Ishikawa (cell line): ENCODE results near the gene TFF3.

ENCODE experiments used
- CEBPB ChIP-seq: IDR thresholded peaks from 2 replicates; pipeline ENCODE4 v1.6.1; 2012
- CREB1 ChIP-seq: IDR thresholded peaks from 2 replicates; pipeline ENCODE4 v1.6.1; 2012; ENCODE audit warnings: low read depth
- EGR1 ChIP-seq: IDR thresholded peaks from 2 replicates; pipeline ENCODE4 v1.6.1; 2012
- EP300 ChIP-seq: IDR thresholded peaks from 2 replicates; pipeline ENCODE4 v1.6.1; 2012; ENCODE audit warnings: borderline replicate concordance
- FOXM1 ChIP-seq: IDR thresholded peaks from 2 replicates; pipeline ENCODE4 v1.6.1; 2012; ENCODE audit warnings: low read depth, borderline replicate concordance
- NFIC ChIP-seq: IDR thresholded peaks from 2 replicates; pipeline ENCODE4 v1.6.1; 2012
- RAD21 ChIP-seq: IDR thresholded peaks from 2 replicates; pipeline ENCODE4 v1.6.1; 2012; ENCODE audit warnings: low read depth
- TAF1 ChIP-seq: IDR thresholded peaks from 2 replicates; pipeline ENCODE4 v1.6.1; 2012; ENCODE audit warnings: low read depth, mild to moderate bottlenecking
- TCF12 ChIP-seq: IDR thresholded peaks from 2 replicates; pipeline ENCODE4 v1.6.1; 2012; ENCODE audit warnings: low read depth
- TEAD4 ChIP-seq: IDR thresholded peaks from 2 replicates; pipeline ENCODE4 v1.6.1; 2012
- YY1 ChIP-seq: IDR thresholded peaks from 2 replicates; pipeline ENCODE4 v1.6.1; 2012; ENCODE audit warnings: low read depth
- ZBTB7A ChIP-seq: IDR thresholded peaks from 2 replicates; pipeline ENCODE4 v1.6.1; 2012; ENCODE audit warnings: low read depth
- TF ChIP-seq, protein P1 (sequence below): IDR thresholded peaks from 2 replicates; pipeline ENCODE4 v1.6.1; 2012; ENCODE audit warnings: low read depth, mild to moderate bottlenecking
- TF ChIP-seq, protein P2 (sequence below): IDR thresholded peaks from 2 replicates; pipeline ENCODE4 v1.6.1; 2012
- TF ChIP-seq, protein P3 (sequence below): IDR thresholded peaks from 2 replicates; pipeline ENCODE4 v1.6.1; 2012

The TFF3 gene

DNA sequence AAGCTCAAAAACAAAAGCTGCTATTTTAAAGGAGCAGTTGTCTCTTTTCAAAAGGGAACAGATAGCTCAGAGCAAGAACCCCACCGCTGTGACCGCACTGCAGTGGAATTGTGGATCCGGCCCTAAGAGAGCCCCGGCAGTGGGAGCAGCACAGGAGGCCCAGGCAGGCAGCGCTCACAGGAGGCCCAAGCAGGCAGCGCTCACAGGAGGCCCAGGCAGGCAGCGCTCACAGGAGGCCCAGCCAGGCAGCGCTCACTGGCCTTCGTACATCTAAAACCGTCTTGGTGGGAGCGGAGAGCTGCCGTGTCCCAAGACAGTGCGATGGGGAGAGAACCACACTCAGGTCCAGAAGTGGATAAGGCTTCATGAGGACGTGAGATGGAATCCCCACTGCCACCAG lies 4.0 kb downstream of the TFF3 start:
- no peak for TF ChIP-seq RAD21
- no peak for TF ChIP-seq CREB1
- no peak for TF ChIP-seq TAF1
- TF ChIP-seq EGR1 = no peak
- TF ChIP-seq, protein P1, sequence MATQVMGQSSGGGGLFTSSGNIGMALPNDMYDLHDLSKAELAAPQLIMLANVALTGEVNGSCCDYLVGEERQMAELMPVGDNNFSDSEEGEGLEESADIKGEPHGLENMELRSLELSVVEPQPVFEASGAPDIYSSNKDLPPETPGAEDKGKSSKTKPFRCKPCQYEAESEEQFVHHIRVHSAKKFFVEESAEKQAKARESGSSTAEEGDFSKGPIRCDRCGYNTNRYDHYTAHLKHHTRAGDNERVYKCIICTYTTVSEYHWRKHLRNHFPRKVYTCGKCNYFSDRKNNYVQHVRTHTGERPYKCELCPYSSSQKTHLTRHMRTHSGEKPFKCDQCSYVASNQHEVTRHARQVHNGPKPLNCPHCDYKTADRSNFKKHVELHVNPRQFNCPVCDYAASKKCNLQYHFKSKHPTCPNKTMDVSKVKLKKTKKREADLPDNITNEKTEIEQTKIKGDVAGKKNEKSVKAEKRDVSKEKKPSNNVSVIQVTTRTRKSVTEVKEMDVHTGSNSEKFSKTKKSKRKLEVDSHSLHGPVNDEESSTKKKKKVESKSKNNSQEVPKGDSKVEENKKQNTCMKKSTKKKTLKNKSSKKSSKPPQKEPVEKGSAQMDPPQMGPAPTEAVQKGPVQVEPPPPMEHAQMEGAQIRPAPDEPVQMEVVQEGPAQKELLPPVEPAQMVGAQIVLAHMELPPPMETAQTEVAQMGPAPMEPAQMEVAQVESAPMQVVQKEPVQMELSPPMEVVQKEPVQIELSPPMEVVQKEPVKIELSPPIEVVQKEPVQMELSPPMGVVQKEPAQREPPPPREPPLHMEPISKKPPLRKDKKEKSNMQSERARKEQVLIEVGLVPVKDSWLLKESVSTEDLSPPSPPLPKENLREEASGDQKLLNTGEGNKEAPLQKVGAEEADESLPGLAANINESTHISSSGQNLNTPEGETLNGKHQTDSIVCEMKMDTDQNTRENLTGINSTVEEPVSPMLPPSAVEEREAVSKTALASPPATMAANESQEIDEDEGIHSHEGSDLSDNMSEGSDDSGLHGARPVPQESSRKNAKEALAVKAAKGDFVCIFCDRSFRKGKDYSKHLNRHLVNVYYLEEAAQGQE = no peak

DNA sequence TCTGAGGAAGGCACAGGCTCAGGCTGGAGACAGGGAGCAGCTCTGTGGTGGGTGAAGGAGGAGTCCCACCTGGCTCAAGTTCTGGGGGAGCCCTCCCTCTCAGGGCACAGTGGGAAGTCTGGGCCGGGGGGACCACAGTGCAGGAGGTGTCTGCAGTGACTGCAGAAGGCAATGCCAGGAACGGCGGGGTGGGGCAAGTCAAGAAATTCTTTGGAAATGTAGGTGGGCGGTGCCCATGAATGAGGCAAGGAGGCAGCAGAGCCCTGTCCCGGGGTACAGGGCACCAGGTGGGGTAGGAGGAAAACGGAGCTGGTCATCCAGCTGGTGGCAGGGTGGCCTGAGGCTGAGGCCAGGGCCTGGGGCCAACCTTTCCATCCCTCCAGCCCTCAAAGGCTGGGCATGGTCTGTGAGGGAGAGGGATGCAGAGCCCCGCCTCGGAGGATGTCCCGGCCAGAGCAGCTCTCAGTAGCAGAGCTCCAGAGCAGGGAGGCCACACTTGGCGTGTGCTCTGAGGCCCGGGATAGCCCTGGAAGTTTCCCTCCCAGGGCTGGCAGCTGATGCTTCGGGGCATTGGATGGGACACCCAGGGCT lies 4.7 kb downstream of the TFF3 start:
- TF ChIP-seq, protein P2, sequence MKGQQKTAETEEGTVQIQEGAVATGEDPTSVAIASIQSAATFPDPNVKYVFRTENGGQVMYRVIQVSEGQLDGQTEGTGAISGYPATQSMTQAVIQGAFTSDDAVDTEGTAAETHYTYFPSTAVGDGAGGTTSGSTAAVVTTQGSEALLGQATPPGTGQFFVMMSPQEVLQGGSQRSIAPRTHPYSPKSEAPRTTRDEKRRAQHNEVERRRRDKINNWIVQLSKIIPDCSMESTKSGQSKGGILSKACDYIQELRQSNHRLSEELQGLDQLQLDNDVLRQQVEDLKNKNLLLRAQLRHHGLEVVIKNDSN = no peak
- TF ChIP-seq TEAD4 (no peak), NFIC (no peak), RAD21 (no peak), CREB1 (no peak), YY1 (no peak)
- TF ChIP-seq, protein P3, sequence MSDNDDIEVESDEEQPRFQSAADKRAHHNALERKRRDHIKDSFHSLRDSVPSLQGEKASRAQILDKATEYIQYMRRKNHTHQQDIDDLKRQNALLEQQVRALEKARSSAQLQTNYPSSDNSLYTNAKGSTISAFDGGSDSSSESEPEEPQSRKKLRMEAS = no peak

- TF ChIP-seq TEAD4 = no peak
- TF ChIP-seq, protein P3 = no peak
- no peak for TF ChIP-seq YY1
- TF ChIP-seq RAD21 = peak; percentile 84
These were observed 5.4 kb downstream of the TFF3 start for GRCh38 chr21:42309753-42310213.

- TF ChIP-seq TCF12 = no peak
- TF ChIP-seq, protein P1 = no peak
- no peak for TF ChIP-seq ZBTB7A
- no peak for TF ChIP-seq CREB1
- no peak for TF ChIP-seq TEAD4
- no peak for TF ChIP-seq EGR1
- TF ChIP-seq, protein P3 = no peak
- no peak for TF ChIP-seq TAF1
- TF ChIP-seq RAD21 = no peak
- TF ChIP-seq EP300 = no peak
- no peak for TF ChIP-seq CEBPB
- no peak for TF ChIP-seq FOXM1
These were observed 6.1 kb downstream of the TFF3 start for GRCh38 chr21:42308914-42309752.

DNA sequence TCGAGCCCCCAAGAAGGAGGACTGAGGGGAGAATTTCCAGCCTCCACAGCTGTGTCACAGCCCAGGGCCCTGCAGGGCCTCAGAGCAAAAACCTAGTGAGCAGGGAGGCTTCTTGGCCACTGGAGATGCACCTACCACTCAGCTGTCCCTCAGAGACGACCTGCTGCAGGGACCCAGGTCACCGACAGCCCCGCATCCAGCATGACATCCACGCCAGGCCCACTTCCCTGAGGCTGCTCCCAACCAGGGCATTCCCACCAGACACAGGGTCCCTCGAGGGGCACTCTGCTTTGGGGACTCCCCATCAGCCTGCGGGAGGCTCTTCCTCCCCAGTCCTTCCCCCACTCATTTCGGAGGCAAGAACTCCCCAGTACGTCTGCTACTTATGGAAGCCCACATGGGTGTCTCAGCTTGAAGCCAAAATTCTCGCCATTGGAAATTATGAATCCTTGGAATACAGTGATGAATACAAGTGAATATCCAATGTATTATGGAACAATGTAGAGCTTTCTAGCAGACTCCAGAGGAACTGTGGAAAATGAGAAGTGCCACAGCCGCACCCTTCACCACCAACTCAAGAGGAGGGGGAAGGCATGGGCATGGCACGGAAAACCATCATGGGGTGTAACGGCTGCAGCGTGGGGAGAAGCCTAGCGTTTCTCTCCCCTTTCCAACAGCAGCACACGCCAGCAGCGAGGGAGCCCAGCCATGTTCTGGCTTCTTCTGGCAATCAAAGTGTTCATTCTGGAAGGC lies 6.9 kb downstream of the TFF3 start:
- TF ChIP-seq EP300 = no peak
- TF ChIP-seq TCF12 = no peak
- TF ChIP-seq CEBPB = no peak
- TF ChIP-seq CREB1 = no peak
- TF ChIP-seq TEAD4 = no peak
- TF ChIP-seq YY1 = no peak
- TF ChIP-seq ZBTB7A = no peak
- TF ChIP-seq, protein P1 = no peak
- TF ChIP-seq, protein P2 = no peak
- no peak for TF ChIP-seq FOXM1
- TF ChIP-seq NFIC = no peak
- TF ChIP-seq RAD21 = no peak
- no peak for TF ChIP-seq EGR1
- TF ChIP-seq, protein P3 = no peak
